GM12864 (cell line): ENCODE data around the gene SPARCL1.

Source experiments
- DNase-seq: peaks from one replicate; pipeline ENCODE4 v3.0.0-alpha.2; 2011; ENCODE audit warnings: low read depth
- H3K4me3 ChIP-seq: 2 replicates; pipeline ENCODE4 v1.5.1; 2011; ENCODE audit warnings: mild to moderate bottlenecking, low read depth, low read length, control low read depth
- CTCF ChIP-seq: IDR thresholded peaks from 2 replicates; pipeline ENCODE4 v1.5.1; 2011; ENCODE audit warnings: low read depth, mild to moderate bottlenecking, moderate library complexity, low read length, control low read depth, inconsistent platforms; ENCODE audit errors: missing control alignments

SPARCL1 gene

DNA sequence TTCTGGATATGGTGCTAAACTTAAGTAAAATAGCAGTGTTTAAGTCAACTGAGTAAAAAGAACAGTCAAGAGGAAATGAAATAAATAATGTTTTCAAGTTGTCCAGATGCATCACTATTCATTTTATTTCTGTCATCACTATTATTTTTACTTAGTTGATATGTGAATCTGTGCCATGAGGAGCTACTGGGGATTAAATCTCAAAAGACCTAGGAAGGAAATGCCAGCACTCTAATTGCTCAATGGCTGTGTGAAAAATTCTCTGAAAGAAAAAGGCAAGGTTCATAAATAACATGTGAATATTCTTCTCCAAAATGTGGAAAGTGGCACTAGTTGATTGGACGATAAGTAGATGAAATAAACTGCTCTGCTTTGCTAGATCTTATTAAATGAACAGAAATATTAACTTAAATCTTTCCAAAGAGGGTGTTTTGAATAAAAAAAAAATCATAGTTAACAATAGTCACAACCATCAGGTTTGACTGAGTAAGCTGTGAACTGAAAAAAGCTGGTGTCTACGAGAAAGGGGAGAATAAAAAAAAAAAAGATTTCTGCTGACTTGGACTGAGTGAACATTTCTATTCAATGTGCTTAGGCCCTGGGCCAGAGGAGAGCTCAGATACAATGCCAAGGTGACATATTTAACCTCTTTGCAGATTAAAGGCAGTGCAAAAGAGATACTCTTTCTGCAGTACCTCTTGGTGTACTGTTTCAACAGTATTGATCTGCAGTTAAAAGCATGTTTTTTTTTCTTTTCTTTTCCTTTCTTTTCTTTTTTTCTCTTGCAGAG is 1.6 kb downstream of the SPARCL1 start:
- no peak overlapping the region for H3K4me3 ChIP-seq
- no peak for DNase-seq
- no peak for TF ChIP-seq CTCF

GRCh38 chr4:87525636-87526295 is 3.4 kb downstream of the SPARCL1 start:
- DNase-seq: no peak
- no peak for TF ChIP-seq CTCF
- no peak overlapping the region for H3K4me3 ChIP-seq

DNA sequence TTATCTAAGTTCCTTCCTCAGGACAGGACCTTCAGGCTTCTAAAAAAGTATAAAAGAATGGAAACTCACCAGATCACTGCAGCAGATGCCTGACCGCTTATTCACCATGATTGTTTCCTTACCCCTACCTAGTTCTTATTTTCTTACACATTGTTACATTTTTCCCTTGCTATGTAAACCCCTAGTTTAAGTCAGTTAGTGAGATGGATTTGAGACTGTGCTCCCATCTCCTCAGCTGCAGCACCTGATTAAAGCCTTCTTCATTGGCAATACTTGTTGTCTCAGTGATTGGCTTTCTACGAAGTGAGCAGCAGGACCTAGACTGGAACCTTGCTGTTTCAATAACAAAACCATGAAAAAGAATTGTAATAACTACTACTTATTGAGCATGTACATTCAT is 4.7 kb downstream of the SPARCL1 start:
- H3K4me3 ChIP-seq: no peak overlapping the region
- DNase-seq: no peak
- no peak for TF ChIP-seq CTCF

DNA sequence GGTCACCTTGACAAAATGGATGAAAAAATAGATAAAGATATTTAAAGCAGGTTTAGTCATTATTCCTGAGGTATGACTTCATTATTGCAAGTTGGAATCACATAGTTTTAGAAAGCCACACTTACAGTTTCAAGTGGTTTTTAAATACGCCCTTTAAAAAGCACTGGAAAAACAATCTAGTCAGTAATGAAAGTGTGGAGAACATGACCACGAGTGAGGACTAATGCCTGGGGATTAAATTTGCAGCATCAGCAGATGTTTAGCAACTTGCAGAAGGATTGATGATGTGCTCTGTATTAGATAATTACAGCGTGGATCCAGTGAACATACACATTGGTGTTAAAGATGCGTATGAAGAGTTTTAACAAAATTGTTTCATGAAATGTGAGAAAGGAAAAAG is 5.9 kb downstream of the SPARCL1 start:
- TF ChIP-seq CTCF: no peak
- no peak for DNase-seq
- H3K4me3 ChIP-seq: no peak overlapping the region

GRCh38 chr4:87521757-87522374 is 7.3 kb downstream of the SPARCL1 start:
- TF ChIP-seq CTCF: no peak
- no peak overlapping the region for H3K4me3 ChIP-seq
- no peak for DNase-seq

GRCh38 chr4:87521319-87521718 is 7.9 kb downstream of the SPARCL1 start:
- no peak overlapping the region for H3K4me3 ChIP-seq
- no peak for DNase-seq
- TF ChIP-seq CTCF: no peak

DNA sequence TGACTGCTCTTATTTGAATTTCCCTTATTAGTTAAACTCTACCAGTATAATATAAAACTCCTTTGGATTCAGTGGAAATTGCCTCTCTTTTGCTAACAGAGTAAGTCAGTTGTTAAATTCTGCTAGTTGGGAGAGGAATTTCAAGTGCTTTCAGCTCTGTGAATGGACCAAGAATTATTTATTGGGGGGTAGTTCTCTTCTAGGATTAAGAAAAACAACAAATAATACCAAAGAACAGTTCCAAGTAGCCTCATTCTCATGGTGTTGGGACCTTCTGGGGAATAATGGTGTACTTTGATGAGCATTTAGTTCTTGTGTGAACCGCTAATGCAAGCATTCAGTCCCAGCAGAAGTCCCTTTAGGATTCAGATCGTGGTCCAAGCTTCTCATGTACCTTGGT is 11.6 kb downstream of the SPARCL1 start:
- no peak for DNase-seq
- TF ChIP-seq CTCF: no peak
- H3K4me3 ChIP-seq: no peak overlapping the region
